Stimulated activated CD4-positive, alpha-beta T cell treated with anti-CD3 and anti-CD28 coated beads, Interleukin-1b, Interleukin-23, amount 100 ng/mL, for 48 hours (primary cell): Measurements from ENCODE around the gene RABL2A.
"Not testable (repeated sequence)": the region's sequence is repeated elsewhere in the genome, so short reads cannot be mapped to it uniquely, and the experiment has no call there.

ENCODE experiments used
- DNase-seq: peaks from one replicate; pipeline ENCODE4 v3.0.0-alpha.2; 2020

RABL2A gene

GRCh38 chr2:113626616-113627330 lies at the start of gene RABL2A:
Gene RABL2A (plus strand): TSS chr2:113627266. CDS start chr2:113628607, 1,341 bp downstream.
- peak; percentile 84 for DNase-seq

GRCh38 chr2:113578508-113578907 lies 48.6 kb upstream of the RABL2A start:
- not testable (repeated sequence) for DNase-seq

- DNase-seq, result not testable (repeated sequence)
These were observed 44.6 kb upstream of the RABL2A start for GRCh38 chr2:113582473-113582872.

- peak; percentile 81 for DNase-seq
These were observed 43.4 kb upstream of the RABL2A start for GRCh38 chr2:113583521-113584225.

DNA sequence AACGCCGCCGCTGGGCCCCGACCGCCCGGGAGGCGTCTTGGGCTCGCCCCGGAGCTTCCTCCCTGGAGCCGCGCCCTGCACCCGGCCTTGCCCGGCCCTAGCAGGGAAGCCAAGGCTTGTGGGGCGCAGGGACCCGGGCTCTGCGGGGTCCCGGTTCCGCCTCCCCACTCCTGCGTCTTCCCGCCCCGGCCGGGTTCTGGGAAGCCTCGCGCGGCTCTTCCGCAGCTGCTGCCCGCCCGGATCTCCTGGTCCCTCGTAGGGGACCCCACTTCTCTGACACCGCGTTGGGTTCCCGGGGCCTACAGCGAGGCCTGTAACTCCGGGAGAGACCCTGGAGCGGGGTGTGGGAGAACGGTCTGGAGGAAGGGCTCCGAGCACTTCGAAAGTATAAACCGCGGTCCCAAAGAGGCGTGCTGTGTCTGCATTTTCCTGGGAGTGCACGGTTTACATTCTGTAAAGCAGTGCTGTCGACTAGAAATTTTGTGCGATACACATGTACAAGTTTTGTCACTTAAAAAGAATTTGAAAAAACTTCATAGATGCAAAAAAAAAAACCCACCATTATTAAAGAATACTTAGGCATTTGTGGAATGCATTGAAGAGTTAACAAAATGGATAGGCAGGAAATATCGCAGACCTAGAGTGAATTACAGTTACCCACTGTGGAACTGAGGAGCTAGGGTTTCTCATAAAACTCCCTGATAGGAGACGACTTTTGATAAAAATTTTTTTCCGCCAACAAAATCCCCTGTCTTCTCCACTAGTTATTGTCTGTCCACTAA lies 42.6 kb upstream of the RABL2A start:
- DNase-seq, result not testable (repeated sequence)

GRCh38 chr2:113587201-113587600 lies 39.9 kb upstream of the RABL2A start:
- peak; percentile 53 for DNase-seq

DNA sequence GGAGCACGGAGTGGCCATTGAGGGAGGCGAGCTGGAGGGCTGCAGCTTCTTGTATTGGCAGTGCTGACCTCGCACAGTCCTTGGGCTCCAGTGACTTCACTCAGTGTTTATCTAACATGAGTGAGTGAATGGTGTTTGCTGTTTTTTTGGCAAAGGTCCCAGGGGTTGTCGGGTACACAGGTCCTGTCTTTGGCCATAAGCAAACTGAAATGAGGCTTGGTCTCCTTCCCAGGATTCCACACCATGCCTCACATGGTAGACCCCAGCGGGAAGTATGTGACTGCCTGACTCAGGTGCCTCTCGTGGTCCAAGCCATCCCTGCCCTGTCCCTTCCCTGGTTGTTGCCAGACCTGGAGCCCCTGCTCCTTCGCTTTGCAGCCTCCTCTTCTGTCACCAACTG lies 37.5 kb upstream of the RABL2A start:
- DNase-seq, result not testable (repeated sequence)

GRCh38 chr2:113591926-113592325 lies 35.1 kb upstream of the RABL2A start:
- not testable (repeated sequence) for DNase-seq

DNA sequence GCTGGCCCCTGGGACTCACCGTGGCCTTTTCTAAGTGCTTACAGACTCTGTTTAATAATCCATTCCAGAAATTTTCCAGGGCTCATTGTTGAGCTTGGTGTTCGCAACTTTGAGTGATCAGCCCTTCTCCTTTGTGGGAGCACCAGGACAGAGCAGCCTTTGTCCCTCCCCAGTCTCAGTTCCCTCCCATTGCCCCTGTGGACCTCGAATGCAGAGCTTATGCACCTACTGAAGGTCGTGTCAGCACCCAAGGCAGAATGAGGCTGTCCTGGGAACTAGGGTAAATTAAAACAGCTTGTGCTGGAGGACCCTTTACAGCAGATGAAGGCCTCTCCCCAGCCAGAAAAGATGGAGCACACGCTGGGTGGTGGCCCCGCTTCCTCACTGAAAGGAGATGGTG lies 33.8 kb upstream of the RABL2A start:
- DNase-seq, result not testable (repeated sequence)

DNA sequence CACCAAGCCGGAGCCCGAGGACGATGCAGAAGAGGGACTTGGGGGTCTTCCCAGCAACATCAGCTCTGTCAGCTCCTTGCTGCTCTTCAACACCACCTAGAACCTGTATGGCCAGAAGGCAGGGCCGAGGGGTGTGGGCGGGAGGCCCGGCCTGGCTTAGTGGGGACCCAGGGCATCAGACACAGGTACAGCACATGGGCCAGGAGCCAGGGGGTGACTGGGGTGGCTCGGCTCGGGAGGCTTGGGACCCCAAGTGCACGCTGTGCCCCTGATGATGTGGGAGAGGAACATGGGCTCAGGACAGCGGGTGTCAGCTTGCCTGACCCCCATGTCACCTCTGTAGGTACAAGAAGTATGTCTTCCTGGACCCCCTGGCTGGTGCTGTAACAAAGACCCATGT lies 31.3 kb upstream of the RABL2A start:
- DNase-seq, result not testable (repeated sequence)

- not testable (repeated sequence) for DNase-seq
These were observed 29.9 kb upstream of the RABL2A start for GRCh38 chr2:113597164-113597563.

- not testable (repeated sequence) for DNase-seq
These were observed 29.5 kb upstream of the RABL2A start for GRCh38 chr2:113597572-113597971.

- DNase-seq, result not testable (repeated sequence)
These were observed 28.9 kb upstream of the RABL2A start for GRCh38 chr2:113598180-113598579.

DNA sequence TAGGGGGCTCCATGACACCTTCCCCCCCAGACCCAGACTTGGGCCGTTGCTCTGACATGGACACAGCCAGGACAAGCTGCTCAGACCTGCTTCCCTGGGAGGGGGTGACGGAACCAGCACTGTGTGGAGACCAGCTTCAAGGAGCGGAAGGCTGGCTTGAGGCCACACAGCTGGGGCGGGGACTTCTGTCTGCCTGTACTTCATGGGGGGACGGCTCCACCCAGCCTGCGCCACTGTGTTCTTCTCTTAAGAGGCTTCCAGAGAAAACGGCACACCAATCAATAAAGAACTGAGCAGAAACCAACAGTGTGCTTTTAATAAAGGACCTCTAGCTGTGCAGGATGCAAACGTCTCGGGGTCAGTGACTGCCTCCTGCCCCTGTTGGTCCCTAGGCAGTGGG lies 28.3 kb upstream of the RABL2A start:
- not testable (repeated sequence) for DNase-seq

- DNase-seq, result not testable (repeated sequence)
These were observed 27.9 kb upstream of the RABL2A start for GRCh38 chr2:113599208-113599607.

- DNase-seq, result peak; percentile 77
These were observed 24.9 kb upstream of the RABL2A start for GRCh38 chr2:113602040-113602769.

GRCh38 chr2:113602869-113603466 lies 24.1 kb upstream of the RABL2A start:
- no peak for DNase-seq

DNA sequence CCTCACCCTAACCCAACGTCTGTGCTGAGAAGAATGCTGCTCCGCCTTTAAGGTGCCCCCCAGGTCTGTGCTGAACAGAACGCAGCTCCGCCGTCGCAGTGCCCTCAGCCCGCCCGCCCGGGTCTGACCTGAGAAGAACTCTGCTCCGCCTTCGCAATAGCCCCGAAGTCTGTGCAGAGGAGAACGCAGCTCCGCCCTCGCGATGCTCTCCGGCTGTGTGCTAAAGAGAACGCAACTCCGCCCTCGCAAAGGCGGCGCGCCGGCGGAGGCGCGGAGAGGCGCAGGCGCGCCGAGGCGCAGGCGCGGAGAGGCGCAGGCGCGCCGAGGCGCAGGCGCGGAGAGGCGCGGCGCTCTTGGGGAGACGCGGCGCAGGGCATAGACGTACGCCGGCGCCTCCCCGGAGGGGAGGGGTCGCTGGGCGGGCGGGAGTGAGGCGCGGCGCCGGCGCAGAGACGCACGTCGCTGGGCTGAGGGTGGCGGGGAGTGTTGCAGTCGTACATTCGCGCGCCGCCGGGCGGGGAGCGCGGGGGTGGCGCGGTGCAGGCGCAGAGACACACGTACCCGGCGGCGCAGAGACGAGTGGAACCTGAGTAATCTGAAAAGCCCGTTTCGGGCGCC lies 23.5 kb upstream of the RABL2A start:
- DNase-seq, result peak; percentile 88

DNA sequence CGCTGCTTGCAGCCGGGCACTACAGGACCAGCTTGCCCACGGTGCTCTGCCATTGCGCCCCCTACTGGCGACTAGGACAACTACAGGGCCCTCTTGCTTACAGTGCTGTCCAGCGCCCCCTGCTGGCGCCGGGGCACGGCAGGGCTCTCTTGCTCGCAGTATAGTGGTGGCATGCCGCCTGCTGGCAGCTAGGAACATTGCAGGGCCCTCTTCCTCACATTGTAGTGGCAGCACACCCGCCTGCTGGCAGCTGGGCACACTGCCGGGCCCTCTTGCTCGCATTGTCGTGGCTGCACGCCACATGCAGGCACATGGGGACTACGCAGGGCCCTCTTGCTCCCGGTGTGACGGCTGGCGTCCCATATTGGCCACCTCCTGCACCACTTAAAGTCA lies 23.0 kb upstream of the RABL2A start:
- peak; percentile 96 for DNase-seq

GRCh38 chr2:113604661-113605060 lies 22.4 kb upstream of the RABL2A start:
- DNase-seq, result not testable (repeated sequence)

GRCh38 chr2:113606036-113606435 lies 21.0 kb upstream of the RABL2A start:
- DNase-seq, result not testable (repeated sequence)

DNA sequence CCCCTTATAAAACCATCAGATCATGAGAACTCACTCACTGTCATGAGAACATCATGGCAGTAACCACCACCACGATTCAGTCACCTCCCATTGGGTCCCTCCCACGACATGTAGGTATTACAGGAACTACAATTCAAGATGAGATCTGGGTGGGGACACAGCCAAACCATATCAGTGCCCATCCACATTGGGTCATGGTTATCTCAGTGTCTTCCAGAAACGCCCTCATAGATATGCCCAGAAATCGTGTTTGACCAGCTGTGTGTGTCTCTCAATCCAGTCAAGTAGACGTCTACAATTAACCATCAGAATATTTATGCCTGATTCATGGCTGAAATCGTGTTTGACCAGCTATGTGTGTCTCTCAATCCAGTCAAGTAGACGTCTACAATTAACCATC lies 17.2 kb upstream of the RABL2A start:
- not testable (repeated sequence) for DNase-seq
